ENCODE measurements around the gene PPARG.

PPARG gene

DNA sequence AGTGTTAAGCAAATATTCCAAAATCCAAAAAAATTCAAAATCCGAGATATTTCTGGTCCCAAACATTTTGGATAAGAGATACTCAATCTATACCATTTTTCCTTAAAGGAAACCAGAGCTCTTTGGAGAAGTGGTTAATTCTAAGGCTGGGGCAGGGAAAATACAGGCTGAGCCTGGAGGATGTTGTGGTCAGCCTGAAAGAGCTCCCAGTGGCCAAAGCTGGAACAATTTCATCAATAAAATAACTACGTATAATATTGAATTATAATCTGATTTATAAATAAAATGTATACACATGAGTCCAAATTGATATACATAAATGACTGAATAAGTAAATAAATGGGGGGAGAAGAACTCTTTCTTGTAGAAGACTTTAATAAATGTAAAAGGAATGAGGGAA, 24.6 kb downstream of the PPARG start:
- DNase-seq: no peak

- no peak for DNase-seq
Measured at GRCh38 chr3:12316253-12316652, 27.4 kb downstream of the PPARG start.

DNA sequence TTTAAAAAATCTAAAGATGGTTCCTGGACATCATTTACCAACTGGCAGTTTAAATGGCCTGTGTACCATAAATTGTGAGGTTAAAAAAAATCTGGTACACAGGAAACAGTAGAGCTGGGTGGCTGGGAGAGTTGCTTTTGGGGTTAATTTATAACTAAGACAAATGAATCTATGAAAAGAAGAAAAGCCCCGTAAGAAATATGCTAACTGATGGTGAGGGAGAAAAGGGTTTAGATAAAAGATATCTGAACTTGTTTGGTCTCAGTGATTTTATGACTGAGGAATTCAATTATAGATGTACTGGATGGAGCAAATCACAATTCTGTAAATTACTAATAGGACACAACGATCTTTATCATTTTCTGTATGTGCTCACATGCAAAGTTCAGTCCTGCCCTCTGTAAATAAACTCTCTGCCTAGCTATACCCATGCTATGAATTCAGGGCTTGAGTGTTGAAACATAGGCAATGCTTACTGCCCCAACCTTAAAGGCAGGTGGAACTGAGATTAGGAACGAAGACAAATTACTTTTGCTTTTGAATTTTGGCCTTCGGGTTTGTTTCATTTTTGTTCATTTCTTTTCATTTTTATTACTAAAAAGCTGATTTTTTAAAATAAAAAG, 28.0 kb downstream of the PPARG start:
- no peak for DNase-seq

DNA sequence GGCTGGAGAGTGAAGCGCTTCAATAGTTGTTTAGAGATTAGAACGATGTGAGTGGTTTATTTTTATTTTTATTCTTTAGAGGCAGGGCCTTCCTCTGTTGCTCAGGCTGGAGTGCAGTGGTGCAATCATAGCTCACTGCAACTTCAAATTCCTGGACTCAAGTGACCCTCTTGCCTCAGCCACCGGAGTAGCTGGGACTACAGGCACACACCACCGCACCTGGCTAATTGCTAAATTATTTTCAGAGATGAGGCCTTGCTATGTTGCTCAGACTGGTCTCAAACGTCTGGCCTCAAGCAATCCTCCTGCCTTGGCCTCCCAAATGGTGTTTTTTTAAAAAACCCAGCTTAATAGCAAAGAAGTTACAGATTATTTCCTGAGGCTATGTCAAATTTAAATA, 29.0 kb downstream of the PPARG start:
- DNase-seq: no peak

DNA sequence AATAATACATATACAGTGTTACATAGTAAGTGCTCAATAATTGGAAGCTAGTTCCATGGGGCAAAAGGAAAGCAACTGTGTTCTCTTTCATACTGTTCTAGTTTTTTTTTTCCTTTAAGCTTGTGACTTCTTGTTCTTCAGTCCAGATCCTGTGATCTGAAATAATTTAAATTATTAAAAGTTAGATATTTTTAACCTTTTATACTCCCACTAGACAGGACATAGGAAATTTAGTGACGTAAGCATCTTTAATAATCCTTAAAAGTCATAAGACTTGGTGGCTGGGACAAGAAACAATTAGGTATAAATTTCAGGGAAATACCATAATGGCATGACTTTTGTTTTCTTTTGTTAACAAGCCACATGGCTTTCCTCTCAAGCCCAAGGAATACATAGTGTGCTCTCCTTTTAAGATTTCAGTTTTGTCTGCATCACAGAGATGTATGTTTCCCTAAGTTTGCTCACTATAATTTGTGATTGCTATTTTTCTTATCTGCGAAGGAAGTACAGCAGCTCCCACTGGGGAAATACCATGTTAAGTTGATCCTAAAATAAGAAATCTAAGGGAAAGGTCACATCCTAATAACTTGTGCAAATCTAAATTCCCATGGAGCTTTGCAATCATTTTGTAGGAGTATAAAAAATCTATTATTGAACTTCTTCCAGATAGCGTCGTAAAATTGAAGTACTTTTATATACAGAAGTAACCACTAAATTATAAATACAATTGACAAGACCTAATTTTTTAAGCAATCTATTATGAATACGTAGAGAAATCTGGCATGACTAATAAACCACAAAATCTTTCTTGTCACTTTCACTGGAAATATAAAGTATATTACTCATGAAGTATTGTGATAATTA, 30.1 kb downstream of the PPARG start:
- no peak for DNase-seq

- no peak for DNase-seq
Measured at GRCh38 chr3:12321015-12321414, 32.1 kb downstream of the PPARG start.

- no peak for DNase-seq
Measured at GRCh38 chr3:12323237-12323636, 34.4 kb downstream of the PPARG start.

DNA sequence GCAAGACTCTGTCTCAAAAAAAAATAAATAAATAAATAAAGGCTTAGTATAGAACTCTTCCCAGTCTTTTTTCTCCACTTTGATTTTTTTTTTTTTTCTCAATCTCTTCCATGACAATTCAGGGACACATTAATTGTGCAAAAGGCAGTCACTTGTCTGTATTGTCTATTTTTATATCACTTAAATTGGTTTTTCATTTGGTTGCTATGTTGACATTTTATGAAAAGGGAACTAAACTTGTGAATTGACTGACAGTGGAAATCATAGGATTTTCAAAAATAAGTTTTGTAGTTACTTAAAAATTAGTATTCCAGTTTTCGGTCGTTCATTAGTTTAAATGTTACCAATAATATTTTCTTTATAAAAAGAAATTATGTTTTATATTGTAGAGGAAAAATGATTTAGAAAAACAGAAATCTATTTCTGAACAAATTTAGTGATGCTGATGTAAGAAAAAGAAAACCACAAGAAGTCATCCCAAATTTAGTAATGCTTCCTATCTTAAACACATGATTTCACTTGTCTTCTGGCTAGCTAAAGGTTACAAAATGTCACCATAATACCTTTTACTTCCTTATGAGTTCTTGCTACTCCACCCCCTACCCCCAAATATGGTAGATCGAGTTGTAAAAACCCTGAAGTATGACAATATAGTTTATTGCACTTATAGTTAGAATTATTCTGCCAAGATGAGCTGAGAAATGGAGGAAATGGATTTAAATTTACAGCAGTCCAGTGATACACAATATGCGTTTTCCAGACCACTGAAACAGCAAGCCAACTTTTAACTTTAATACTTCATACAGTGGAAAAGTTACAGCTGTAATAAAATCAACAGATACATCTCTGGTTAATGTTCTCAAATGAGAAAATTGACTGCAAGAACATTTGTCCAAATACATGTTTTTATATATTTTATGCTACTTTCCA, 37.0 kb downstream of the PPARG start:
- DNase-seq: no peak

GRCh38 chr3:12327021-12327420, 38.2 kb downstream of the PPARG start:
- DNase-seq: no peak

- no peak for DNase-seq
Measured at GRCh38 chr3:12328132-12328836, 39.4 kb downstream of the PPARG start.

DNA sequence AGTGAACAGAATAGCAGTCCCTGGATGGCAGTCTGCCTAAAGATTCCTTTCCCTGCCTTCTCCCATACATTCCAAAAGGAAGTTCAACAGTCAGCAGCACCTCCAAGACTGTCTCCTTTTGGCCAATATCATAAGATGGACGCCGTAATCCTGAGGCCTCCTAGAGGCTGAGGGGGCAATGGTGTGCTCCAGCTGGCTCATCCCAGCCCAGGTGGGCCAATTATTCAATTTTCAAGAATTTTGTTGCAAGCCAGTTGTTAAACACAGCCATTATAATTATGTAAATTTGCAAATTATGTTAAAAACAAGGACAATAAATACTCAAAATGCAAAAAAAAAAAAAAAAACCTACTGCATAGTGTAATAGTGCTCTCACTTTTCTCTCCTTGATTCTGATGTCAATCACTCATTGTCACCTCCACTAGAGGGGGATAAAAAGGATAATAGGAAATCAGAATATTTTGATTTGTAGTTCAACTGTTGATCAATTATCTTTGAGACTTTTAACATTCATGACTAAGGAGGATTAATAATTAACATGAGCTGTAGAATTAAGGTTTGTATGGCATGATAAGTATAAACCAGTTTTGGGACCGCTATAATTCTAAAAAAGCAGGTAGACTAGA, 40.1 kb downstream of the PPARG start:
- DNase-seq: no peak

- DNase-seq: no peak
Measured at GRCh38 chr3:12334786-12335185, 45.9 kb downstream of the PPARG start.

- DNase-seq: no peak
Measured at GRCh38 chr3:12335421-12335820, 46.6 kb downstream of the PPARG start.

- DNase-seq: no peak
Measured at GRCh38 chr3:12336099-12336498, 47.2 kb downstream of the PPARG start.

- no peak for DNase-seq
Measured at GRCh38 chr3:12338595-12339546, 50.0 kb downstream of the PPARG start.

DNA sequence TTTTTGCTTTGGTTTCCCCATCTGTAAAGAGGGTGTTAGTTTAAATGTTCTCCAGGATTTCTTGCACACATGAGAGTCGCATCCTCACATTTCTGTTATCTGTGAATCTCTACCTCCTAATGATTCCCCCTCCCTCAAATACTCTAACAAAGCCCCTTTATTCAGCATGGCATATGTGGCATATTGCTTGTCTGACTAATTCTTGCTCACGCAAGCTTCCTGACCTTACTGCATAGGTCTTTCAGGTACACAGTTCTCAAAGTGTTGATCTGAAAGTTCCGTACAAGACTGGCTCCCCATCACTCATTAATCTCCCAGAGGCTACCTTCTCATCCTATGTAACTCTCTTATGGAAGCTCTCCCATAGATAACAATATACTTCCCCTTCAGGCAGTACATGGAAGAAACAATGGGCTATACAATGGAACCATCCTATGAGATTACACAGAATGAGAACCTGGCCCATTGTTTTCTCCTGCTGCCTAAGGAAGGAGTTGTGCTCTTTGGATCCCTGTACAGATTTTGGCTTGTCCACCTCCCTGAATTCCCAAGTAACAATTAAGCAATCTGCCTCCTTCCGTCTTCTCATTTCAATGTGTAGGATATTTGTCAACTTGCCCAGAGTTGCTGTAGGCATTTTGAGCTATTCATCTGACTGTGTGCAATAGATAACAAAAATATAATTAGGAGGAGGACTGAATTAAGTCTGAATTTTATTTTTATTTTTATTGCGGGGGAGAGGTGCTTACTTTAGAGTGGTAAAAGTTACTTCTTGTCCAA, 51.0 kb downstream of the PPARG start:
- no peak for DNase-seq

- DNase-seq: no peak
Measured at GRCh38 chr3:12340506-12340905, 51.6 kb downstream of the PPARG start.

- DNase-seq: no peak
Measured at GRCh38 chr3:12342151-12342550, 53.3 kb downstream of the PPARG start.

DNA sequence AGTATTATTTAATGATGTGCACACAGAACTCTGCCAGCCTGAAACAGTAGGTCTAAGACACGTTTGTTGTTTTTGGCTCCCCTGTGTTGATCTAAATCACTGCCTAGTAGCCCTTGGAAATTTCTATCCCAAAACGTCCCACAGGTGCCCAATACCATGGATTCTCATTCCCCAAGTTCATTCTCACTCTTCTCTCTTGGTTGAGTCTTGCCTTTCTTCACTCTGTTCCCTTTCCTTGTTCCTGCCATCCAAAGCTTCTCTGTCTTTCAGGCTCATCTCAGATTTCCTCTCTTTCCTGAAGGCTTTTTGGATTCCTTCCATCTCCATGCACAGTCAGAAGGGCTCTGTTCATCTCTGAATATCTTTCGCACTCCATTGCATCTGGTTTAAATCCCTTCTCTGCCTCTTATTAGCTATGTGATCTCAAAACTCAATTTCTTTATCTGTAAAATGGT, 54.2 kb downstream of the PPARG start:
- DNase-seq: no peak

GRCh38 chr3:12345141-12345561, 56.3 kb downstream of the PPARG start:
- no peak for DNase-seq

All from NCI-H2081 (cell line).